Measurements from ENCODE around the gene PXT1.

GRCh38 chr6:36343109-36343680 lies 99.5 kb downstream of the PXT1 start:
- TF ChIP-seq CTCF (conservative IDR thresholded peaks at IDR 0.05 in 1 of 2, IDR thresholded peaks at IDR 0.05 in 1 of 2; ENCODE audit: low read depth in 1 of 2, low read length in 2 of 2) (no peak), EZH2 (IDR thresholded peaks at IDR 0.05; ENCODE audit: low read length, missing control alignments) (no peak)

Measured in fibroblast of lung (primary cell).